HepG2 (cell line): ENCODE results near the gene CCT5. TPM values are rescaled to one million over a fixed set of nuclear protein-coding genes. Genes with fewer than 3 reads are reported as not detected.

Experiments
- ATAC-seq: fragments of 200-7000 bp; cut with Tn5 transposase; 3 replicates; pipeline ENCODE4 v1.9.1; 2020; ENCODE audit warnings: mild to moderate bottlenecking, moderate library complexity
- BruUV-seq: library from RNA; stranded (reverse); fragments of 400-500 nt; replicated peaks from 2 replicates; lab custom pipeline; 2021; lab: Mats Ljungman, UMichigan
- CTCF ChIA-PET: fragments of 300-600 bp; formaldehyde crosslinking; extraction: SDS; loops from one replicate; lab custom pipeline; 2021; ENCODE audit warnings: low total read pairs, inconsistent platforms, low intra/inter-chr PET ratio; lab: Yijun Ruan, JAX
- POLR2A ChIA-PET: fragments of 350-600 bp; sonication (Branson Sonifier 250); formaldehyde crosslinking; loops from one replicate; lab custom pipeline; 2020; ENCODE audit warnings: antibody characterized with exemption, inconsistent platforms; lab: Yijun Ruan, JAX
- DNase-seq: peaks from one replicate; pipeline ENCODE4 v3.0.0-alpha.2; 2015; ENCODE audit warnings: low spot score
- FAIRE-seq: peaks from 3 replicates; lab custom pipeline; 2011; peaks lifted over from hg19 to GRCh38; lab: Jason Lieb, UNC
- H2AFZ ChIP-seq: one replicate; pipeline ENCODE4 v1.6.1; 2011; ENCODE audit warnings: low read length, inconsistent platforms
- H3K27ac ChIP-seq: fragments of 300-600 bp; 3 replicates; pipeline ENCODE4 v1.8.0; 2011; ENCODE audit warnings: mixed run types, mild to moderate bottlenecking, mixed read lengths, low read length, inconsistent platforms; ENCODE audit not compliant: insufficient read depth; ENCODE audit errors: extremely low read length
- H3K27me3 ChIP-seq, 2 experiments: fragments of 200-600 bp in 1 of 2; 2 replicates in 1 of 2; 3 replicates in 1 of 2; pipeline versions ENCODE4 v1.6.0 to v1.8.0; 2011; ENCODE audit warnings: low read length in 2 of 2, mild to moderate bottlenecking in 2 of 2, moderate library complexity in 2 of 2, inconsistent platforms in 1 of 2; ENCODE audit not compliant: insufficient read depth in 2 of 2, control insufficient read depth in 1 of 2
- H3K36me3 ChIP-seq, 2 experiments: fragments of 200-600 bp in 1 of 2; replicated peaks in 1 of 2; 2 replicates in 1 of 2; 3 replicates in 1 of 2; pipeline versions ENCODE4 v1.5.1 to v1.8.0; 2011; ENCODE audit warnings: low read length in 2 of 2, inconsistent platforms in 1 of 2; ENCODE audit not compliant: insufficient read depth in 2 of 2, control insufficient read depth in 1 of 2
- H3K4me1 ChIP-seq: 2 replicates; pipeline ENCODE4 v1.5.1; 2012; ENCODE audit warnings: low read length, inconsistent platforms; ENCODE audit not compliant: insufficient read depth
- H3K4me2 ChIP-seq: 2 replicates; pipeline ENCODE4 v1.6.0; 2011; ENCODE audit warnings: low read depth, low read length, inconsistent platforms
- H3K4me3 ChIP-seq, 3 experiments: fragments of 200-600 bp in 1 of 3; sonication (generic), shearing (Covaris generic) in 1 of 3; replicated peaks in 1 of 3; 2 replicates each; pipeline ENCODE4 v1.5.1; 2011 to 2016; ENCODE audit warnings: low read length in 3 of 3, inconsistent platforms in 2 of 3, low read depth in 2 of 3, mild to moderate bottlenecking in 2 of 3, control low read depth in 1 of 3, mixed read lengths in 1 of 3; ENCODE audit not compliant: insufficient read depth in 1 of 3
- H3K79me2 ChIP-seq: one replicate; pipeline ENCODE4 v1.6.1; 2011; ENCODE audit warnings: low read length, inconsistent platforms; ENCODE audit not compliant: insufficient read depth
- H3K9ac ChIP-seq: 2 replicates; pipeline ENCODE4 v1.6.0; 2011; ENCODE audit warnings: mild to moderate bottlenecking, low read depth, low read length, inconsistent platforms; ENCODE audit not compliant: insufficient read depth
- H3K9me3 ChIP-seq: 2 replicates; pipeline ENCODE4 v1.5.1; 2012; ENCODE audit warnings: mild to moderate bottlenecking, low read length
- H4K20me1 ChIP-seq: 2 replicates; pipeline ENCODE4 v1.6.0; 2011; ENCODE audit warnings: inconsistent platforms, mild to moderate bottlenecking, low read length, moderate library complexity; ENCODE audit not compliant: insufficient read depth
- ATF7-NPFF ChIP-seq: sonication (generic); formaldehyde crosslinking; IDR thresholded peaks from 2 replicates; pipeline ENCODE4 v1.8.1; 2023; ENCODE audit warnings: mild to moderate bottlenecking, low read depth, missing genetic modification reagents, moderate library complexity
- HDAC1 ChIP-seq: sonication (generic); formaldehyde crosslinking; IDR thresholded peaks from 2 replicates; pipeline ENCODE4 v1.5.1; 2020; ENCODE audit warnings: mild to moderate bottlenecking, missing genetic modification reagents
- PHB2 ChIP-seq: fragments of 450-650 bp; IDR thresholded peaks from 2 replicates; pipeline ENCODE4 v1.6.1; 2018; ENCODE audit not compliant: partially characterized antibody
- REPIN1 ChIP-seq: sonication (generic); formaldehyde crosslinking; IDR thresholded peaks from 2 replicates; pipeline ENCODE4 v1.8.0; 2022; ENCODE audit warnings: missing genetic modification reagents, low read depth, mild to moderate bottlenecking, borderline replicate concordance
- REST ChIP-seq, 2 experiments: IDR thresholded peaks; 2 replicates each; pipeline ENCODE4 v1.6.1; 2011 to 2012; ENCODE audit warnings: low read length in 2 of 2, borderline replicate concordance in 1 of 2, low read depth in 1 of 2, mild to moderate bottlenecking in 1 of 2, moderate library complexity in 1 of 2
- SIX4 ChIP-seq: sonication (generic); formaldehyde crosslinking; IDR thresholded peaks from 2 replicates; pipeline ENCODE4 v1.4.0; 2020; ENCODE audit warnings: missing genetic modification reagents
- SNRNP70 ChIP-seq: fragments of 200-400 bp; formaldehyde crosslinking; IDR thresholded peaks from 2 replicates; pipeline ENCODE4 v1.6.1; 2017; ENCODE audit warnings: mild to moderate bottlenecking, low read depth, low read length, moderate library complexity
- ZNF850 ChIP-seq: sonication (generic); formaldehyde crosslinking; conservative IDR thresholded peaks from 2 replicates; pipeline ENCODE4 v1.9.0; 2021; ENCODE audit warnings: mild to moderate bottlenecking, missing genetic modification reagents
- WGBS: methylation state at CpG from one replicate; pipeline ENCODE4 v1.1.6; 2017; ENCODE audit warnings: low lambda C conversion rate; 5-methylcytosine and 5-hydroxymethylcytosine counted together
- in situ Hi-C: cut with HindIII; loops from 2 replicates; pipeline ENCODE4 v1.10.0; 2017; ENCODE audit warnings: low pct_unique_long_range_greater_than_20kb; ENCODE audit not compliant: extremely low pct_ligation_motif_present
- intact Hi-C: fragments of 100-400 bp; cut with micrococcal nuclease; formaldehyde crosslinking; loops from one replicate; pipeline ENCODE4 v1.10.0; 2022; ENCODE audit not compliant: unreplicated experiment
- polyA plus RNA-seq, 8 experiments: library from polyadenylated mRNA; depleted of rRNA in 3 of 8; stranded (reverse) in 7 of 8; unstranded in 1 of 8; fragments of >200 nt; fragmentation: Illumina TruSeq in 4 of 8; extraction: Trizol in 4 of 8; gene quantifications; 2 replicates each; pipeline versions ENCODE4 v1.2.1 to v1.2.3, GENCODE V29; 2011 to 2016; ENCODE audit warnings: low read depth in 4 of 8, missing spikeins in 1 of 8, mixed read lengths in 1 of 8; ENCODE audit not compliant: insufficient read depth in 1 of 8
- total RNA-seq, 5 experiments: library from RNA; depleted of rRNA; stranded (reverse); fragments of >200 nt; fragmentation: Illumina TruSeq; extraction: Trizol; gene quantifications; 2 replicates each; pipeline ENCODE4 v1.2.3, GENCODE V29; 2016; ENCODE audit warnings: low read depth in 1 of 5
- TF ChIP-seq, protein P1 (sequence below): sonication (generic); formaldehyde crosslinking; IDR thresholded peaks from 2 replicates; pipeline ENCODE4 v1.4.0; 2020; ENCODE audit warnings: mild to moderate bottlenecking, missing genetic modification reagents, borderline replicate concordance

Gene CCT5
- total and polyA plus RNA-seq, 2 of the 13 experiments (the other 11 are each of a cell fraction or from before 2014, with no cell fraction given), result 319 to 708 TPM

- intact Hi-C loops (no loop called here), in situ Hi-C loops (no loop called here)
- POLR2A ChIA-PET, result no interaction called here
- H4K20me1 ChIP-seq, result peaks cover 33% of the 10 kb centered on the region
- H3K9ac ChIP-seq, result no peak overlapping the region
- peaks cover 76% of the 10 kb centered on the region for H3K4me1 ChIP-seq
- no peak overlapping the region for H3K4me3 ChIP-seq
- WGBS, result 70% methylated on average over 2 of the region's 2 CpGs
- H2AFZ ChIP-seq, result no peak overlapping the region
- peaks cover 65% of the 10 kb centered on the region for H3K79me2 ChIP-seq
- DNase-seq (no peak), FAIRE-seq (no peak), ATAC-seq (no peak)
- H3K4me2 ChIP-seq, result no peak overlapping the region
- peaks cover 0 to 3% of the 10 kb centered on the region in 2 experiments; a peak in 1 of 5 replicates for H3K27me3 ChIP-seq
- H3K9me3 ChIP-seq, result no peaks in the 10 kb centered on the region
- no peak overlapping the region for H3K27ac ChIP-seq
- TF ChIP-seq REST (IDR thresholded peaks at IDR 0.05; ENCODE audit: borderline replicate concordance in 1 of 2, low read depth in 1 of 2, low read length in 2 of 2) (no peak), REPIN1 (CRISPR knock-in tag) (no peak), PHB2 (no peak), ATF7-NPFF (no peak), SNRNP70 (no peak), SIX4 (CRISPR knock-in tag) (no peak), ZNF850 (CRISPR knock-in tag) (no peak), HDAC1 (CRISPR knock-in tag) (no peak)
- TF ChIP-seq, protein P1, sequence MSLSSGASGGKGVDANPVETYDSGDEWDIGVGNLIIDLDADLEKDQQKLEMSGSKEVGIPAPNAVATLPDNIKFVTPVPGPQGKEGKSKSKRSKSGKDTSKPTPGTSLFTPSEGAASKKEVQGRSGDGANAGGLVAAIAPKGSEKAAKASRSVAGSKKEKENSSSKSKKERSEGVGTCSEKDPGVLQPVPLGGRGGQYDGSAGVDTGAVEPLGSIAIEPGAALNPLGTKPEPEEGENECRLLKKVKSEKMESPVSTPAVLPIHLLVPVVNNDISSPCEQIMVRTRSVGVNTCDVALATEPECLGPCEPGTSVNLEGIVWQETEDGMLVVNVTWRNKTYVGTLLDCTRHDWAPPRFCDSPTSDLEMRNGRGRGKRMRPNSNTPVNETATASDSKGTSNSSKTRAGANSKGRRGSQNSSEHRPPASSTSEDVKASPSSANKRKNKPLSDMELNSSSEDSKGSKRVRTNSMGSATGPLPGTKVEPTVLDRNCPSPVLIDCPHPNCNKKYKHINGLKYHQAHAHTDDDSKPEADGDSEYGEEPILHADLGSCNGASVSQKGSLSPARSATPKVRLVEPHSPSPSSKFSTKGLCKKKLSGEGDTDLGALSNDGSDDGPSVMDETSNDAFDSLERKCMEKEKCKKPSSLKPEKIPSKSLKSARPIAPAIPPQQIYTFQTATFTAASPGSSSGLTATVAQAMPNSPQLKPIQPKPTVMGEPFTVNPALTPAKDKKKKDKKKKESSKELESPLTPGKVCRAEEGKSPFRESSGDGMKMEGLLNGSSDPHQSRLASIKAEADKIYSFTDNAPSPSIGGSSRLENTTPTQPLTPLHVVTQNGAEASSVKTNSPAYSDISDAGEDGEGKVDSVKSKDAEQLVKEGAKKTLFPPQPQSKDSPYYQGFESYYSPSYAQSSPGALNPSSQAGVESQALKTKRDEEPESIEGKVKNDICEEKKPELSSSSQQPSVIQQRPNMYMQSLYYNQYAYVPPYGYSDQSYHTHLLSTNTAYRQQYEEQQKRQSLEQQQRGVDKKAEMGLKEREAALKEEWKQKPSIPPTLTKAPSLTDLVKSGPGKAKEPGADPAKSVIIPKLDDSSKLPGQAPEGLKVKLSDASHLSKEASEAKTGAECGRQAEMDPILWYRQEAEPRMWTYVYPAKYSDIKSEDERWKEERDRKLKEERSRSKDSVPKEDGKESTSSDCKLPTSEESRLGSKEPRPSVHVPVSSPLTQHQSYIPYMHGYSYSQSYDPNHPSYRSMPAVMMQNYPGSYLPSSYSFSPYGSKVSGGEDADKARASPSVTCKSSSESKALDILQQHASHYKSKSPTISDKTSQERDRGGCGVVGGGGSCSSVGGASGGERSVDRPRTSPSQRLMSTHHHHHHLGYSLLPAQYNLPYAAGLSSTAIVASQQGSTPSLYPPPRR (CRISPR knock-in tag), result no peak
- CTCF ChIA-PET, result no interaction called here
- H3K36me3 ChIP-seq, result peaks cover 23 to 62% of the 10 kb centered on the region in 2 experiments
- no TSS peak for BruUV-seq
Measured at GRCh38 chr5:10254686-10255085, 4.6 kb downstream of the CCT5 start.
